ENCODE data around the gene ZNF512.
"Not testable (repeated sequence)": the region's sequence is repeated elsewhere in the genome, so short reads cannot be mapped to it uniquely, and the experiment has no call there.

The ZNF512 gene

DNA sequence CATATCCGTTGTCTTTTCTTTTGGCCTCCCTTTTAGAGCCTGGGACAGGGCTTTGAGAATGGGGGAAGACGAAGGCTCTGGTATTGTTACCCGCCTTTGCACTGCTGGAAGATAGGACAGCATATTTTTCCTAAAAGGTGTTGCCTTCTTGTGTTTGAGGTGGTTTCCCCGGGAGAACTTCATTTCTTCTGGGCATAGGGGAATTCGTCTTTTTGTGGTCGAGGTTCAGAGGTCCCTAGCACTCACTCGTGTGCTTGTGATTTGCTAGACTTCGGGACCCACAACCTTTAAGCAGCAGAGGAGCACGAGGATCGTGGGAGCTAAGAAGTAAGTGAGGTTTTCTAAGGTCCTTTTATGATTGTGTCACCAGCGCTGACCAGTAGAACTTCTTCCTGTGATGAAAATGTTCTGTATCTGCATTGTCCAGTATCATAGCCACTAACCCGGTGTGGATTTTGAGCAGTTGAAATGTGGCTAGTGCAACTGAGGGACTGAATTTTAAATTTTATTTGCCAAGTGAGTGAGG is 611 bp downstream of the ZNF512 start:
- no peak for DNase-seq

- no peak for DNase-seq
Measured at GRCh38 chr2:27584597-27584996, 1.8 kb downstream of the ZNF512 start.

GRCh38 chr2:27587025-27587424 is 4.2 kb downstream of the ZNF512 start:
- DNase-seq: no peak

- DNase-seq: no peak
Measured at GRCh38 chr2:27588308-27588707, 5.5 kb downstream of the ZNF512 start.

DNA sequence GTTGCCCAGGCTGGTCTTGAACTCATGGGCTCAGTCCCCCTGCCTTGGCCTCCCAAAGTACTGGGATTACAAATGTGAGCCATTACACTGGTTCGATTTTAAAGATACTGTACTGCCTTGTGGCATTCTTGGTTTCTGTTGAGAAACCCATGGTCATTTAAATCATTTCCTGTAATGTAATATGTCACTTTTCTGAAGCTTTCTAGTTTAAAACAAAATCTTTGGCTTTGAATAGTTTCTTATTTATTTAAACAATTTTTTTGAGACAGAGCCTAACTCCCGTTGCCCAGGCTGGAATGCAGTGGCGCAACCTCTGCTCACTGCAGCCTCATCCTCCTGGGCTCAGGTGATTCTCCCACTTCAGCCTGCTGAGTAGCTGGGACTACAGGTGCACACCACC is 8.9 kb downstream of the ZNF512 start:
- no peak for DNase-seq

- DNase-seq: no peak
Measured at GRCh38 chr2:27593240-27593639, 10.4 kb downstream of the ZNF512 start.

DNA sequence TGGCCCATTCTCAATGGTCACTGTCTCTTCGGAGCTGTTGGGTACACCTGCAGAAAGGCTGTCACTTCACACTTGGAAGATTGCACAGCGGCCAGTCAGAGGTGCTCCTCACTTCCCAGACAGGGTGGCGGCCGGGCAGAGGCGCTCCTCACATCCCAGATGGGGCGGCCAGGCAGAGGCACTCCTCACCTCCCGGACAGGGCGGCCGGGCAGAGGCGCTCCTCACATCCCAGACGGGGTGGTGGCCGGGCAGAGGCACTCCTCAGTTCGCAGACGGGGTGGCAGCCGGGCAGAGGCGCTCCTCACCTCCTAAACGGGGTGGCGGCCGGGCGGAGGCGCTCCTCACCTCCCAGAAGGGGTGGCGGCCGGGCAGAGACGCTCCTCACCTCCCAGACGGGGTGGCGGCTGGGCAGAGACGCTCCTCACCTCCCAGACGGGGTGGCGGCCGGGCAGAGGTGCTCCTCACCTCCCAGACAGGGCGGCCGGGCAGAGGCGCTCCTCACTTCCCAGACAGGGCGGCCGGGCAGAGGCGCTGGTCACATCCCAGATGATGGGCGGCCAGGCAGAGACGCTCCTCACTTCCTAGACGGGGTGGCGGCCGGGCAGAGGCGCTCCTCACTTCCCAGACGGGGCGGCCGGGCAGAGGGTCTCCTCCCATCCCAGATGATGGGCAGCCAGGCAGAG is 11.3 kb downstream of the ZNF512 start:
- DNase-seq: not testable (repeated sequence)

DNA sequence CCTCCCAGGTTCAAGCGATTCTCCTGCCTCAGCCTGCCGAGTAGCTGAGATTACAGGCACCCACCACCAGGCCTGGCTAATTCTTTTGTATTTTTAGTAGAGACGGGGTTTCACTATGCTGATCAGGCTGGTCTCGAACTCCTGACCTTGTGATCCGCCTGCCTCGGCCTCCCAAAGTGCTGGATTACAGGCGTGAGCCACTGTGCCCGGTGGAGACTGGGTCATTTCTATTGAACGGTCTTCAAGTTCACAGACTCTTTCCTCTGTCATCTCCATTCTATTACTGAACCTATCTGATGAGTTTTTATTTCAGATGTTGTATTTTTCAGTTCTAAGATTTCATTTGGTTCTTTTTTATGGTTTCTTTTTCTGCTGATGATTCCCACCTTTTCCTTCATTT is 12.6 kb downstream of the ZNF512 start:
- DNase-seq: not testable (repeated sequence)

DNA sequence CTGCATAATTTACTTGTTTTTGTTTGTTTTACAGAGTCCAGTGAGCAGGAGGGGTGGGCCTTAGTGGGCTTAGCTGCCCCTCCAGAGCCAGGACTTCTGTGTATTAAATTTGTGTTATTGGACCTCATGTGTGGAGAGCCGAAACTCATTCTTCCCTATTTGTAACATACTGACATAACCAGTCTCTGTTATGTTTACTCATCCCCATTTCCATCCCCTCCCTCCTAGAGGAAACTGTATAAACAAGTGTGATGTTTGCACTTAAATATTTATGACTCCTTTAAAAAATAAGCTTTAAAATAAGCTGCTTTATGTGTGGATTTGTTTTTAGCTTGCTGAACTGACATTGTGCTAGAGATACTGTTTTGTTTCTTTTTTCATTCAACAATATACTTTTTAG is 13.8 kb downstream of the ZNF512 start:
- no peak for DNase-seq

- no peak for DNase-seq
Measured at GRCh38 chr2:27606611-27607010, 23.8 kb downstream of the ZNF512 start.

- DNase-seq: no peak
Measured at GRCh38 chr2:27613985-27614384, 31.1 kb downstream of the ZNF512 start.

DNA sequence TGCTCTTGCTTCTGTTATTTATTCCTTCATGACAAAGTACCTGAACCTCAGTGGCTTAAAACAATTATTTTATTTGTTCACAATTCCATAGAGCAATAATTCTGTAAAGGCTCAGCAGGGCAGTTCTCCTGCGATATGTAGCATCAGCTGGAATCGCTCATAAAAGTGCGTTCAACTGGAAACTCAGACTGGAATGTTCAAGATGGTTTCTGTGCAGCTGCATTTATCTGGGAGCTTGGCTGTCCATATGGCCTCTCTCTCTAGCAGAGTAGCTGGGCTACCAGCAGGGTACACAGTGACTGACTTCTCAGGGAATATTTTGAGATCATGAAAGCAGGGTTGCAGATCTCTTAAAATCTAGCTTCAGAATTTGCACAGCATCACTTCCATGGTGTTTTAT is 32.5 kb downstream of the ZNF512 start:
- DNase-seq: no peak

- DNase-seq: no peak
Measured at GRCh38 chr2:27621524-27621923, 38.7 kb downstream of the ZNF512 start.

- no peak for DNase-seq
Measured at GRCh38 chr2:27622921-27623384, 40.1 kb downstream of the ZNF512 start.

GRCh38 chr2:27624943-27625342 is 42.1 kb downstream of the ZNF512 start:
- no peak for DNase-seq

DNA sequence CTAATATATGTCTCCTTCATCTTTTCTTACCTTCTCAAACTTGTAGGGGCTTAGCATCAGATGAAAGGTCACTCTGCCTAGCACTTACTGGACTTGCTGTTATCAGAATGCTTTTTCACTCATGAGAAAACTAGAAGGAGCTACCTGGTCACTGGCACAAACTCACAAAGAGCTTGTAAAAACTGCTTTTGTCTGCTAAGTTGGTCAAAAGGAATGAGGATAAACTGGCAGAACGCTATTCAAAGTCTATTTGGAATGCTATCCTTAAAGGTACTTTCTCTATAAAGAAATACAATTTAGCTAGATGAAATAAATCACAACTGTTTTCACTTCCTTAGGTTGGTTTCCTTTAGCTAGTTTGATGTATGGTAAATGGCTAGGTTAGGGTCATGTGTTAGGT is 43.5 kb downstream of the ZNF512 start:
- DNase-seq: not testable (repeated sequence)

DNA sequence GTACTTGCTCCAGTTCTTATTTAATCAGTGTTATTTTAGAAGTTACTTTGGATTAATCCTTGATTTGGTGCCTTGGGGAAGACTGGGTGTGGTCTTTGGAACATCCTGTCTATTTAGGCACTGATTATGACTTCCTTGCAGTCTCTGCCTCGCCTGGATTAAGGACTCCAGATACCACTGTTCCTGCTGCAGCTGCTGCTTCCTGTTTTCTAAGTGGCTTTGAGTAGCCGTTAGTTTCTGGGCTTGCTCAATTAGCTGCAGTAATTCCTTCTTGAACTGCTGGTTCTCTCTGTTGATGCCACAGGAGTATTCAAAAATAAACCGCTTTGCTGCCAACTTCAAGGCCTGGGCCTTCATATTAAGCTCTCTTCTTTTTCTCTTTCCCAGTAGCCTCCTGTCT is 44.1 kb downstream of the ZNF512 start:
- DNase-seq: not testable (repeated sequence)

- no peak for DNase-seq
Measured at GRCh38 chr2:27627963-27628766, 45.3 kb downstream of the ZNF512 start.

- peak; percentile 87 to 93 (median 91) for DNase-seq
Measured at GRCh38 chr2:27628767-27629709, 46.2 kb downstream of the ZNF512 start, which contains the start of the genes CCDC121 and GPN1. Gene CCDC121, minus strand, starts transcription at chr2:27629012. Its CDS starts 1,213 bp downstream, at chr2:27627799. Gene GPN1, plus strand, starts transcription at chr2:27629050. Its CDS starts 9 bp downstream, at chr2:27629059.

GRCh38 chr2:27630257-27630656 is 47.4 kb downstream of the ZNF512 start:
- not testable (repeated sequence) for DNase-seq

DNA sequence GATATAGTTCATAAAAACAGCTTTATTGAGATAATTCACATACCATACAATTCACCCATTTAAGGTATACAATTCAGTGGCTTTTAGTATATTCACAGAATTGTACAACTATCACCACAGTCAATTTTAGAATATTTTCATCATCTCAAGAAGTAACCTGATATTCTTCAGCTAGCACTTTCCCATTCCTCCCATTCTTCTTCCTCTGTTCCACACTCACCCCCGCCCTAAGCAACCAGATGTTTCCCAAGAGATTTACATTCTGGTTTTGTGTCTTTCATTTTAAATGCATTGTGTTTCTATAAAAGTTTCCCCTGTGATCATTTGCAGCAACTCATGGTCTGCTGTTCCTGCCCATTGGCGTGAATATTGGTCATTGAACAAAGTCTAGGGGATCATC is 51.4 kb downstream of the ZNF512 start:
- DNase-seq: no peak

- no peak for DNase-seq
Measured at GRCh38 chr2:27636766-27637165, 53.9 kb downstream of the ZNF512 start.
